HG02642 (cell line): ENCODE measurements around the gene CHRNB2.
A peak's percentile ranks its signal among the peaks of the same experiment; 100 is the strongest.

Source experiments
- ATAC-seq: cut with Tn5 transposase; IDR thresholded peaks from one replicate; pipeline ENCODE4 v1.9.1; 2021; ENCODE audit warnings: mild to moderate bottlenecking; ENCODE audit not compliant: unreplicated experiment, poor library complexity

The CHRNB2 gene

DNA sequence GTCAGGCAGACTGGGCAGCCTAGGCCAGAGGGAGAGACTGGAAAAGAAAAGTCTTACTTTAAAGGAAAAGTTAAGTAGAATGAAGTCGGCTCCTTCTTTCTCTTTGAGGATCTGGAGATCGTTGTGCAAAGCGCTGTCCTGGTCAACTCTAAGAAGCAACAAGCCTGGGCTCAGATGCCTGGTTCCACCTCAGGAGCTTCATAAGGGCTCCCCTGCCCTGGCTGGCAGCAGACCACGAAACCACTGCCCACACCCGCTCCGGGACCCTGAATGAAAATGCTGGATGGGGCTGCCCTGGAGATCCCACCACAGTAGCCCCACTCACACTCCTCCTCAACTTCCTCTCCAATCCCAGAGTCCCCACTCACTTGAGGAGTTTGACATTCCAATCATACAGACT, 15.5 kb upstream of the CHRNB2 start:
- ATAC-seq = no peak

DNA sequence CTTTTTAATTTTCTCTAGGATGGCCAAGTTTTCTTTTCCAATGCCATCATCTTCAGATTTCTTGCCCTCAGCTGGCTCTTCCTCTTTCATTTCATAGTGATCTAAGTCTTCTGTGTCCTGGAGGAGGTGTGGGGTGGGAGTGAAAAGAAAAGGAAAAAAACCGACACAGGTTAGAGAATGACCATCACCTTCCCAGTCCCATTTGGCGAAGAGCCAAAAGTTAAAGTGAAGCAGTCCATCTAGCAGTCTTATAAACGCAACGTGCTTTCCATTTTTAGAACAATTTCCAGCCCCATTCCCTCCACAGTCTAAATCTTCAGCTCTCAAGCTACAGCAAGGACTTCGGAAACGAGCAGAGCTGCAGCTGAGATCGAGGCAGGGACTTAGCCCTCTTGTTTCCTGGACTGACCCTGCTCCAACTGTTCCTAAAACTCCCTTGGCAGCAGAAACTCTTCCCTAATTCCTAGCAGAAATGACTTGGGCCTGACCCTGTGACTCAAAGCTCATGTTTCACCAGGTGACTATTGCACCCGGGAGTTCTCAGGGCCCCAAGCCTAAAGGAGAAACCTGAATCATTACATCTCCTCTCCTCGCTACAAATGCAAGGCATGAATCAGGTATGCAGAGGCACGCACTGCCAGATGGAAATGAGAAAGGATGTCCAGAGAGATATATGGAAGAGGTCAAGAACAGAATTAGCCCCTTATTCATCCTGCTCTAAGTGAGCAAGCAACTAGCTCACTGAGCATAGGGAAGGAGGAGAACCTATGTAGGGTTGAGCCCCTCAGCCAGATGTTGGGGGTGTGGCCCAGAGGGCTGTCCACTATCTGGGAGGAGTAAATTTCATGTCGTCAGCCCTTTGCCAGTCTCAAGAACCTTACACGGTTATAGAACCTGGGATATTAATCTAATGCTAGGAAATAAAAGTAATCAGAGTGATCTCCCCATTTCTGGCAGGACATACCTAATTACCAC, 14.2 kb upstream of the CHRNB2 start:
- no peak for ATAC-seq

DNA sequence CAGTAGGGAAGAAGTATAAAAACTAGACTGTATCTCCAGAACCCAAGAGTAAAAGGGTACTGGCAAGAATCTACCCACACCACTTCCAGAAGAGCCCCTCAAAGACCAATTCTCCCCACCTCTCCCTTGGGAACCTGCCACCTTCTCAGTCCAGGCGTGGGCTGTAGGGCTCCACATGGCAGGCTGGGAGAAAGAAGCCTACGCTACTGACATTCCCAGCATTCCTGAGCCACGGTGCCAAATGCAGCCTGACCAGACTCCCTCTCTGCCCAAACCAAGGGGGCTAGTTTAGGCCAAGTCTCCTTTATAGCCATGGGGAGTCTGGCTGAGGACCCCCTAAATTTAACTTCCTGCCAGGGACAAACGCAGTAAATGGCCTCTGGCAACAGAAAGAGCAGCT, 11.2 kb upstream of the CHRNB2 start:
- no peak for ATAC-seq

DNA sequence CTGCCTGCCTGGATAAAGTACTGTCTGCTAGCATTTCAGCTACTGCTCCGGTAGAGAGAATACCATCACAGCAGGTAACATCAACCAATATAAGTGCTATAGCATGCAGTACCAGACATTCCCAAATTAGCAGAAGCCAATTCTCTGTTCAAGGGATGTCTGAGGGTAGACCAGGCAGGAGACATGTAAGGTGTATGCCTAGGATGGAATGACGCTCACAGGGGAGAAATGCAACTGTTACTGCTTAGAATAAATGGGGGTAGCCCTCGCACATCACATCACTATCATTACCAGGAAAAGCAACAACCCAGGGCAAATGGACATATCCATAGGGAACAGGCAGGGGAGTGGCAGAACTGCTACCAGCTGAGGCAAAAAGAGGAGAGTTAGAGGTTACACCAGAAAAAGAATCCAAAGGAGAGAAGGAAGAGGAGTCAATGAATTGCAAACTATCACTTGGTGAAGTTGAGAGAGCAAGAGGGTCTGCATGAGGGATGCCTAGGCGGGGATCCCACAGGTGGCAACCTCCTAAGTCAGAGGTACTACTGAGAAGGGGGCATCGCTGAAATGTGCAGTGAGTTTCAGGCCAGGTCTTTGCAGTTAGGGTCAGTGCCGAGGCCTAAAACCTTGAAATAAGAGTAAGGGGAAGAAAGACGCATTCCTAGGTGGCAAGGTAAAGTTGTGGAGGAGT, 10.2 kb upstream of the CHRNB2 start:
- no peak for ATAC-seq

DNA sequence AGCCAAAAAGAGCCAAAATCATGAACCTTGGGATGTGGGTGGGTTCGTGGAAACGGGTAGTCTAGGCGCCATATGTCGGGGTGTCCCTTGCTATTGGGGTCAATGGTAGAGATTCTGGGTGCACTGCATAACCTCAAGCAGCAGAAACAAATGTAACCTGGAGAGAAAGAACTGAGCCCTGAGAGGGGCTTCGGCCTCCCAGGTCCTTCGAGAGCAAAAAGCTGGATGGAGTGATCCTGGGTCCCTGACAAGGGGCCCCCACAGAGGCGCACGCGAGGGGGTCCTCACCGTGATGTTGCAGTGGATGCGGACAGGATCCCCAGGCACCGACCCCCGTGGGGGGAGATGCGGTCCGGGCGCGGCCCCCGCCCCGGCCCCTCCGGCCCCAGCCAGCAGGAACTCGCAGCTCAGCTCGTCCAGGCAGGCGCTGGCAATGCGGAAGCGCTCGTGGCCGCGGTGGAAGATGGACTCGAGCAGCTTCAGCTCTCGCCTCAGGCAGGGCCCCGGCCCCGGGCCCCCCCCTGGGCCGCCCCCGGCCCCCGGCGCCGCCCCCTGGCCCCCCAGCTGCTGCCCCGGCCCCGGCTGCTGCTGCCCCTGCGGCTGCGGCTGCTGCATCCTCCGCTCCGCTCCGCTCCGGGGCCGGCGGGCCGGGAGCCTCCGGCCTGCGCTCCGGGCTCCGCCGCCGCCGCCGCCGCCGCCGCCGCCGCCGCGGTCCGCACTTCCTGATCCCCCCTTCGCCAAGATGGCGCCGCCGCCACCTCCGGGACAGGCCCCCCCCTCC, 9.4 kb upstream of the CHRNB2 start, which contains the start of gene UBE2Q1:
UBE2Q1 (minus strand) TSS at position 724 of the 781 bp plus-strand sequence; CDS start at position 615, 109 bp downstream.
- peak; percentile 22 for ATAC-seq

DNA sequence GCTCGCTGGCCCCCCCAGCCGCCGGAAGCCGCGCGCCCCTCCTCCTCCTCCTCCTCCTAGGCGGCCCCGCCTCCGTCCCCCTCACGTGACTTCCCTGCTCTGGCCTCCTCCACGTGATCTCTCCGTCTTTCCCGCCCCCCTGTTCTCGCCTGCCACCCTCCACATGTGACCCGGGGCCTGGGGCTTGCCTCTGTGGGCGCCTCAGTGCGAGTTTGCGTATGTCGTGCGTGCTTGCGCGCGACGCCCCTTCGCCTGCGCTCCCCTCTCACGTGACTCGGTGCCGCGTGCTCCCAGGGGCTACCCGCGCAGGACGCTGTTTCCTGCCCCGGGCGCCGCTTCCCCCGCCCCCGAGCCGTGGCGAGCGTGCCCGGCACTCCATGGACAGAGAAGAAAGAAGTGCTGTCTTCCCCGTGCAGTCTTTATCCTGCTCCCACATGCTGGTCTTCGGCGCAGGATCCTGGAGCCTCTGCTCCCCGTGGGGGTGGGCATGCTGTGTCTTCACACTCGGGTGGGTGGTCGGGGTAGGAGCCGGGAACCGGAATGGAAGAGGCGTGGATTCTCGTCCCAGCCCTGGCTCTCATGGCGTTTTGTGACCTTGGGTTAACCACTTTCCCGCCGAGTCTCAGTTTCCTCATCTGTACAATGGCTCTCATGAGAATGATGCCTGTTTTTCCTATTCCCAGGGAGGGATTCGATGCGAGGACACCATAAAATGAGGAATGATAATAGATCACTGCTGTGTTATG, 8.7 kb upstream of the CHRNB2 start:
- ATAC-seq = peak; percentile 89

DNA sequence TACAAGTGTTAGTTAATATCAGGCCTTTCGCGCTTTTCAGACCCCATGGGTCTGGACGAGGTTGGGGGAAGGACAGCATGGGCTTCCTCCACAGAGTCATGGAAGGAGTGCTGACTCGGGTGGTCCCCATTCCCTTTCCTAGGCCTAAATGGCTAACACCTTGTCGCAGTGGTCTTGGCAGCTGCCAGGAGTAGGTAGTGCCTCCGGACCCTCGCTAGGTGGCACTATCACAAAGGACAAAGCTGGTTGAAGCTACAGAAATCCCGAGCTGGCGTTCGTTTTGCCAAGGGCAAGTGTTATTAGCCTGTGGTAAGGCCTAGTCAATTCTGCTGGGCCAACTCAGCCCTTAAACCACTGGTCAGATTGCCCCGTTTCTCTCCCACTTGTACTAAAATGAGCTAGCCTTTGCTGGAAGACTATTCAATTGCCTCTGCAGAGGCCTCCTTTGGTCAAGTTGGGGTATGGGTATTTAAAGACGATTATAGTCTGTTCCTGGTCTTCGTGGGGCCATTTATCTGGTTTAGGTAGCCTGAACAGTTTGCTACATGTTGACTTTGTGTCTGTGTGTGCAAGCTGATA, 8.0 kb upstream of the CHRNB2 start:
- ATAC-seq = peak; percentile 31

DNA sequence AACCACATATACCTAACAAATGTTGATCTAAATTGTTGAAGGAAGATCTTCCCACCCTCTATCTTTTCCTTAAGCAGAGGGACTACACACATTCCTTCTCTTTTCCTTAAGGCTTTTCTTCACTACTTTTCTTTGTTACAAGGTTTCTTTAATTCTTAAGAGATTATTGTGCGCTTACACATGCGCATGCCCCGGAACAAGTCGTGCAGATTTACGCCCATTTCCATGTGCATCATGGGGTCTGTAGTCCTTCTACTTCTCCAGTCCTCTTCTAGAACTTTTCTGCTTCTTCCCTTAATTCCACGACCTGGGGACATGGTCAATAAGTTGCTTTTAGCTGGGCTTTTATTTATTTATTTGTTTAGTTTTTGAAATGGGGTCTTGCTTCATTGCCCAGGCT, 1.7 kb upstream of the CHRNB2 start:
- no peak for ATAC-seq

DNA sequence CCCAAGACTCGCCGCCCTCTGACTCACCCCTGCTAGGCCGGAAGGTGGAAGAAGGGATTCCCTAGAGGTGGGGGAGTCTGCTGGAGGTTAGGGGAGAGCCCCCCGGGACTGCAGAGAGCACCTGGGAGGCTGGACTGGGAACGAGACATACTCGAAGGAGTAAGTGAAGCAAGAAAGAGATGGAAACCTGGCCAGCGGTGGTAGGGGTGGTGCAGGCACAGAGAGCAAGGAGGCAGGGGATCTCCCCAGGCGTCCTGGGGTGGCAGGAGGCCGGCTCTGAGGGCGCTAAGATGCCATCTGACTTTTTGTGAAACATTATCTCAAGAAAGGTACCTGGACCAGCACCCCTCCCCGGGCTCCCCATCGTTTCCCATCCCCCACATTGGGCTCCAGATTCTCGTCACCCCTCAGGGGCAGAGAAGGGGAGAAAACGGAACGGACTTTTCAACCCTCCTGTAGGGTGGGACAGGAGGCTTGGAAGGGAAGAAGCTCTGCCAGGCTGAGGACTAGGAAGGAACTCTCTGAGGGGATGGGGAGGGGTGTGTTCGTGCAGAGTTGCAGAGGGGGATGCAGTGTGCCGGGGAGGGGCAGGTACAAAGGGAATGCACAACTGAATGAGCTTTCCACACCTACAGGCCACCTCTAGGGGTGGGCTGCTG, 708 bp downstream of the CHRNB2 start:
- ATAC-seq = no peak

DNA sequence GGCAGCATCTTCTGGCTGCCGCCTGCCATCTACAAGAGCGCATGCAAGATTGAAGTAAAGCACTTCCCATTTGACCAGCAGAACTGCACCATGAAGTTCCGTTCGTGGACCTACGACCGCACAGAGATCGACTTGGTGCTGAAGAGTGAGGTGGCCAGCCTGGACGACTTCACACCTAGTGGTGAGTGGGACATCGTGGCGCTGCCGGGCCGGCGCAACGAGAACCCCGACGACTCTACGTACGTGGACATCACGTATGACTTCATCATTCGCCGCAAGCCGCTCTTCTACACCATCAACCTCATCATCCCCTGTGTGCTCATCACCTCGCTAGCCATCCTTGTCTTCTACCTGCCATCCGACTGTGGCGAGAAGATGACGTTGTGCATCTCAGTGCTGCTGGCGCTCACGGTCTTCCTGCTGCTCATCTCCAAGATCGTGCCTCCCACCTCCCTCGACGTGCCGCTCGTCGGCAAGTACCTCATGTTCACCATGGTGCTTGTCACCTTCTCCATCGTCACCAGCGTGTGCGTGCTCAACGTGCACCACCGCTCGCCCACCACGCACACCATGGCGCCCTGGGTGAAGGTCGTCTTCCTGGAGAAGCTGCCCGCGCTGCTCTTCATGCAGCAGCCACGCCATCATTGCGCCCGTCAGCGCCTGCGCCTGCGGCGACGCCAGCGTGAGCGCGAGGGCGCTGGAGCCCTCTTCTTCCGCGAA, 3.8 kb downstream of the CHRNB2 start:
- ATAC-seq = no peak

DNA sequence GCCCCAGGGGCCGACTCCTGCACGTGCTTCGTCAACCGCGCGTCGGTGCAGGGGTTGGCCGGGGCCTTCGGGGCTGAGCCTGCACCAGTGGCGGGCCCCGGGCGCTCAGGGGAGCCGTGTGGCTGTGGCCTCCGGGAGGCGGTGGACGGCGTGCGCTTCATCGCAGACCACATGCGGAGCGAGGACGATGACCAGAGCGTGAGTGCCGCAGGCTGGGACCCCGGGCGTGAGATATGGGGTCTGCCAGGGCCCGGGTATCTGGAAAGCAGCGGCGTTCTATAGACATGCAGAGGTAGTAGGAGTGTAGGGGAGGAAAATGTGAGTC, 4.3 kb downstream of the CHRNB2 start:
- no peak for ATAC-seq

DNA sequence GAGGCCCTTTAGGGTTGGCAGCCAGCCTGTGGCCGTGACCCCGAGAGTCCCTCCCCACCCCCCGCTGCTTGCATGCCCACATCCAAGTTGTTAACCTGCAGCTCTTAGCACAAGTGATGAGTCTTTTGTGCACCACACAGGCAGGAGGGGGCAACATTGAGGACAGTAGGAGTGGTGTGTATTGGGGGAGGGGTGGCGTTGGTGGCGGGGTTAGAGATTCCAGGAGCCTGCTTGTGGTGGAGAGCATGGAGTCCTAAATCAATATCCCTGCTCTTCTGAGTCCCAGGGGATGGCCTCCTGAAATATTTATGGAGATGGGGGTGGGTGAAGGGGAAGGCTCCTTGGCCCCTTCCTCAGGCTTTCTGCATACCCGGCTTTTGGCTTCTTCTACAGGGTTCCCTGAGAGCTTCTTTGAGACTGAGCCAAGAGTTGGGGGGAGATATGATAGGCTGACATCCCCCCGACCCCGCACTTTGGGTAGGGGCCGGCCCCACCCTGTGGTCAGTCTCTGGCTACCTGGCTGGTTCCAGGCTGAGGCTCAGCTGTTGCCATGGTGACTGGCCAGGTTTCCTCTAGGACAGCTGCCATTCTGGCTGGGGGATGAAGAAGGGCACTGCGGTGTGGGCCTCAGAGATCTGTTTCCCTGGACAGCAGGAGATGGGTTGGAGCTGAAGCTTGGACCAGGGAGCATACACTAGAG, 5.0 kb downstream of the CHRNB2 start:
- ATAC-seq = no peak

DNA sequence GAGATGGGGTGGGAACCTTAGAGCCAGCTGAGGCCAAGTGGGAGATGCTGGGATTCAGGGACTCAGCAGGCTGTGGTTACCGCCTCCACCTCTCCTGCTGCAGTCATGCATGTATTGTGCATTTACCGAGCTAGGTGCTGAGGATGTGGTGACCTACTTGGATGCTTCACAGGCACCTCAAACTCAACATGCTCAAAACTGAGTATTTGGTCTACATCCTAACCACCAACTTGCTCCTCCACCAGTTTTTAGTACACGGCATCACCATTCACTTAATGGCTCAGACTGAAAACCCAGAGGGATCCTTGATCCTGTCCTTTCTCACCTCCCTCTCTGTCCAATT, 5.6 kb downstream of the CHRNB2 start:
- ATAC-seq = no peak

DNA sequence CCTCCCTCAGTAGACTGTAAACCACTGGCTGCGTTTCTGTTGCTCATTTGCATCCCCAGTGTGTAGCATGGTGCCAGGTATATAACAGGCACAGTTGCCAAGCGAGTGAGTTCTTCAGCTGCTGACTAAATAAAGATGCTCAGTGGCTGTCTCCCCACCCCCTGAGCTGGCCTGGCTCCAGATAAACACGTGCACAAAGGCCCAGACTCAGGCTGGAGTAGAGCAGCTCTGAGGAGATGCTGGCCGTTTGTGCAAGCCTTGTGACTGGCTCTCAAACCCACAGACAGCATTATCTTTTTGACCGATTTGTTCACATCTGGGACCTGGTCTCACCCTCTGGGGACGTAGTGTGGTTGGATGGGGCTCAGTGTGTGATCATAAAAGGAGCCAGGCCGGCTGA, 7.1 kb downstream of the CHRNB2 start:
- ATAC-seq = no peak

DNA sequence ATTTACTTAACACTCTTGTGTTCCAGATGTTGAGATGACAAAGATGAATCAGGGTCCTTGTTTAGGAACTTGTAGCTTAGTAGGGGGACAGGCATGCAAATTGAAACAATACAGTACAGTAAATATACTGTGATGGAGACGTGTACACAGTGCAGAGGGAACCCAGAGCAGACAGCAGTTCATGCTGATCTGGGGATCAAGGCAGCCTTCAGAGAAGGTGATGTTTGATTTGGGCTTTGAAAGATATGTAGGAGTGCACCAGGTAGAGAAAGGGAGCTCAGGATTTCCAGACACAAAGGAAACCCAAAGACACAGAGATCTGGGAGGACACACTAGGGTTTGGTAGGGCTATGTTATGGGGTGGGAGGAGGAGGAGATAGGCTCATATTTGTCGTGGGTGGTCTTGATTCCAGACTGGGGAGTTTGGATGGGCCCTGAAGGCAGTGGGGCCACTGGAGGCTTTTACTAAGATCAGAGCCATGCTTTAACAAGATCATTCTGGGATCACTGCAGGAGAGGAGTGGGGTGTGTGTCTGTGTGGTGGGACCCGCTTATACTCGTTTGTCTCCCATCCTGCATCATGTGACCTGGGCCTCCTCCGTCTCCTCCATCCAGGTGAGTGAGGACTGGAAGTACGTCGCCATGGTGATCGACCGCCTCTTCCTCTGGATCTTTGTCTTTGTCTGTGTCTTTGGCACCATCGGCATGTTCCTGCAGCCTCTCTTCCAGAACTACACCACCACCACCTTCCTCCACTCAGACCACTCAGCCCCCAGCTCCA, 7.8 kb downstream of the CHRNB2 start:
- ATAC-seq = no peak

DNA sequence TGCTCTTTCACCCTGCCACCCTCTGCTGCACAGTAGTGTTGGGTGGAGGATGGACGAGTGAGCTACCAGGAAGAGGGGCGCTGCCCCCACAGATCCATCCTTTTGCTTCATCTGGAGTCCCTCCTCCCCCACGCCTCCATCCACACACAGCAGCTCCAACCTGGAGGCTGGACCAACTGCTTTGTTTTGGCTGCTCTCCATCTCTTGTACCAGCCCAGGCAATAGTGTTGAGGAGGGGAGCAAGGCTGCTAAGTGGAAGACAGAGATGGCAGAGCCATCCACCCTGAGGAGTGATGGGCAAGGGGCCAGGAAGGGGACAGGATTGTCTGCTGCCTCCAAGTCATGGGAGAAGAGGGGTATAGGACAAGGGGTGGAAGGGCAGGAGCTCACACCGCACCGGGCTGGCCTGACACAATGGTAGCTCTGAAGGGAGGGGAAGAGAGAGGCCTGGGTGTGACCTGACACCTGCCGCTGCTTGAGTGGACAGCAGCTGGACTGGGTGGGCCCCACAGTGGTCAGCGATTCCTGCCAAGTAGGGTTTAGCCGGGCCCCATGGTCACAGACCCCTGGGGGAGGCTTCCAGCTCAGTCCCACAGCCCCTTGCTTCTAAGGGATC, 8.5 kb downstream of the CHRNB2 start:
- ATAC-seq = no peak
